Muscle of back (tissue), 11 donors: ENCODE data around the gene ZDHHC17. TPM values are rescaled to one million over a fixed set of nuclear protein-coding genes. Genes with fewer than 3 reads are reported as not detected.

Experiments used
- DNase-seq, 3 donors: peaks; one replicate each; pipeline versions ENCODE4 v3.0.0 to v3.0.0-alpha.2; 2013
- polyA plus RNA-seq, 10 donors: library from polyadenylated mRNA; unstranded; fragments of 120-200 nt; gene quantifications; one replicate each; pipeline ENCODE4 v1.2.1, GENCODE V29; 2013; ENCODE audit not compliant: insufficient read length in 10 of 10

Gene ZDHHC17
- polyA plus RNA-seq, 10 donors: 29.5 to 64.6 (median 43.5) TPM

GRCh38 chr12:76811976-76812375 is 48.1 kb downstream of the ZDHHC17 start:
- no peak for DNase-seq

- no peak for DNase-seq
These were observed 49.4 kb downstream of the ZDHHC17 start for GRCh38 chr12:76813265-76813664.

GRCh38 chr12:76813972-76814371 is 50.1 kb downstream of the ZDHHC17 start:
- DNase-seq: no peak

- peak in 1 of 3 donors; percentile 13 for DNase-seq
These were observed 57.1 kb downstream of the ZDHHC17 start for GRCh38 chr12:76820888-76821482.

DNA sequence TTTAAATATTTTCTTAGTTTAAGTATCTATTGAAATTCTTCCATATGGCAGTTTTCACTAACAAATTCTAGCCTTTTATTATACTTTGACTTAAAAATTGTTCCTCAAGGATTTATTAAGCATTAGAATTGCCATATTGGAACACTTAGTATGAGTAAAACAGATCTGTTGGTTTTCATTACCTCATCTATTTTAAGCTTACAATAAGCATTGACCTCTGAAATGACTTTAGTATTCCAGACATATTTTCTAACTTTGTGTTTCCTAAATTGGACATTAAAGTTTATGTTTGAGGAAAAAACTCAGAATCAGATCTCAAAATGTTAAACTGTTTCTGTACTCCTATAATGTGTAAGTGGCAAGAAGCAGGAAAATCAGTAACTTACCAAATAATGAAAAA is 66.5 kb downstream of the ZDHHC17 start:
- DNase-seq: peak; percentile 9 to 40 (median 18)

- DNase-seq: no peak
These were observed 72.7 kb downstream of the ZDHHC17 start for GRCh38 chr12:76836633-76837032.

DNA sequence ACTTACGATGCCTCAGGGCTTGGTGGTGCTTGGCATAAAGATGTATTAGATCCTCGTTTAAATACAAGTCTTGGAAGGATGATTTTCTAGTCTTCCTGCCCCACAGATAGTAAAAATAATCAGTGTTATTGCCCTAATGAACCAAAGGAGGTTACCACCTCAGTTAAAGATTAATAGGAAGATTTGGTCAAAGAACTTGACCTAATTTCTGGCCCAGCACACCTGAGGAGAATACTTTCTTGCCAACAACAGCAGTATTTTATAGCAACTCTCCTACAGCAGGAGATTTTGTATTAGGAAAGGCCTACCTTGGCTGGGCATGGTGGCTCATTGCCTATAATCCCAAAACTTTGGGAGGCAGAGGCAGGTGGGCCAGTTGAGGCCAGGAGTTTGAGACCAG is 83.3 kb downstream of the ZDHHC17 start:
- DNase-seq: no peak

- DNase-seq: no peak
These were observed 84.2 kb downstream of the ZDHHC17 start for GRCh38 chr12:76848132-76848531.

- no peak for DNase-seq
These were observed 88.2 kb downstream of the ZDHHC17 start for GRCh38 chr12:76852106-76852505.

GRCh38 chr12:76855271-76855670 is 91.4 kb downstream of the ZDHHC17 start:
- no peak for DNase-seq

- no peak for DNase-seq
These were observed 92.2 kb downstream of the ZDHHC17 start for GRCh38 chr12:76856018-76856644.

DNA sequence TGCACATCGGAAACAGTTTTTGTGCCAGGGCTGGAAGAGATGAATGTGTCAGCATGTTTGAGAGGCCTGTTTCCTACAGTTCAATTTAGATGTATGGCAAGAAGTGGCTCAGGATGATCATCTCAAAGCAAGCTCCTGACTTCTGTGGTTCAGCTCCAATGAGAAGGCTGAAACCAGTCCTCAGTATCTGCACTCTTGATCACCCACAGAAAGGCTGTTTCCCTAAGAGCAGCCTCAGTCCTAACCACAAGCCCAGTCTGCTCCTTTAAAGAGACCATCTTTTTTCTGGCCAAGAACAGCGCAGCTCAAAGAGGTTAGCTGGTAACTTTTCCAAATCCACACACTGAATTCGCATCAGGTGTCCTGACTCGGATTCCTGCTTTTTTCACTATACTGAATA is 95.7 kb downstream of the ZDHHC17 start:
- peak in 1 of 3 donors; percentile 28 for DNase-seq

GRCh38 chr12:76860256-76860655 is 96.3 kb downstream of the ZDHHC17 start:
- no peak for DNase-seq

DNA sequence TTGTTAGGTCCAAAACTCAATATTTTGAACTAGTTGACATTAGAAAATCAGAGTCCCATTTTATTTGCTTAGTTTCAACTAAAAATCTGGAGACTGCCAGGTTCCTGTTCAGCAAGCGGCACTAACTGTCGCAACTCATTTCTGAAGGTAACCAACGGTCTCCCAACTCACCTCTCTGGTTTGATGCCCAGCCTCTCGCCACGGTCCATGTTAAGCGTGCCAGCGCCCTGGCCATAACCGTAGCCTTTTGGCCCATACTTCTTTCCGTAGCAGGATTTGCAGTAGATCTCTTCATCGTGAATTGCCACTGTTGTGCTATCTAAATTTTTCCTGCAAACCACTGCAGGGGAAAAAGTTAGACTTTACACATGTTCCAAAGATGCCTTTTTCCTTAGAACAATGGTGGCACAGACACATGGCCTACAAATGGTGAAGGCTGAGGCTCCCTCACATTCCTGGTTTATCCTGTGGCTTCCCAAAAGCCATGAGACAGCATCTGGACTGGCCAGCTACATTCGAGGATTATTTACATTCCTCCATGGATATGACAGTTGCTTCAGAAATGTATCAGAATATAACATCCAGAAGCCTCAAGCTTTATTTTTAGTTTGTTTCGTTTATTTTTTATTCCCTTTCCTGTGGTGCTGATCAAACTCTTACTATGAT is 99.2 kb downstream of the ZDHHC17 start:
- DNase-seq: peak in 2 of 3 donors; percentile 56 to 85

DNA sequence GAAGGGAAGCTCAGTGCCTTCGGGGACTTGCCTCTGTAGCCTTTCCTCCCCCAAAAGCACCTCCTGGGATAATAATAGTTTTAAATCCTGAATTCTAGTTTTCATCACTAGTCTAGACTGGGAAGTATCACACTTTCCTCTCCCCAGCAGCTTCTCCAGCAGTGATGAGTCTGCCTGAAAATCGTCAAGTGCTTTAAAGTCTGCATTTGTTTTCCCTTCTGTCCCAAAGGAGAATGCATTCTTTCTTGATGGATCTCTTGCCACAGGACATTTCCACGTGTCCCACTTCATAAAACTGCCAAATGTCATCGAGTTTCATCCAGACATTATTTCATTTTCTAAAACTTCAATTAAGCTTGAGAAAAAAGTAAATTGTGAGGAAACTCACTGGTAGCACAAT is 99.9 kb downstream of the ZDHHC17 start:
- DNase-seq: peak; percentile 39 to 75 (median 57)

GRCh38 chr12:76864791-76865400 is 101.0 kb downstream of the ZDHHC17 start:
- DNase-seq: no peak

DNA sequence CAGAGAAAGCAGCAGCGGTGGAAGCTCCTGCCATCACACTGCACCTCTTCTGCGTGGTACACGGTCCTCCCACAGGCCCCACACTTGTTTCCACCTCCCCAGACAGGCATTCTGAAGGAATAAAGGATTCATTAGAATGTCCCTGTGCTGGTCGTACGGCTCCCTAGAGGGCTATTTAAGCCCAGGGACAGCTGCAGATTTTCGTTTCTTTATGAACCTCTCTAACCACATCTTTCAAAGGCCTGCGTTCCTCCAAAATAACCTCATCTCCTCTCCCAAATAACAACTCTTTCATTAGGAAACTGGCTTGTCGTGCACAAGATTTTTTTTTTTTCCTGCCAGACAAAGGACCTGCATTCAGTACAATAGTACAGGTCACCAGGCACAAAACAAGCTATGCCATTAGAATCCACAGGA is 102.2 kb downstream of the ZDHHC17 start:
- peak in 1 of 3 donors; percentile 57 for DNase-seq

- peak; percentile 73 to 85 (median 78) for DNase-seq
These were observed 102.8 kb downstream of the ZDHHC17 start for GRCh38 chr12:76866726-76867125.

- no peak for DNase-seq
These were observed 107.2 kb downstream of the ZDHHC17 start for GRCh38 chr12:76871082-76871481.

DNA sequence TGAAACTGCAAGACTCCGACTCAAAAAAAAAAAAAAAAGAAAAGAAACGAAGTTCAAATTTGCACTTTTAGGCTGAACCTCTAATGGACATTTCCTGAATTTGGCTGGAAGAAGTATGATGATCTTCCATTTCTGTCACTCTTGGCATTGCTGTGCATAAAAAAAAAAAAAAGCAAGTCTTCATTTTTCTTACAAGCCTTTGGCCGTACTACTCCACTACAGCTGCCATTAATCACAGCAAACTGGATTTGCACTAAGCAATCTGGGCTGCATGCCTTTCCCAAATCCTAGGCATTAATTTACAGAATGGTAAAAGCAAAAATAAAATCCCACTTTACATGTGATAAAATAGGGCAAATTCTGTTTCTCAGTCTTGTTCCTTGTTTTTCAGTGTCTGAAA is 107.8 kb downstream of the ZDHHC17 start:
- DNase-seq: peak in 2 of 3 donors; percentile 67 to 79

GRCh38 chr12:76872415-76872814 is 108.5 kb downstream of the ZDHHC17 start:
- no peak for DNase-seq

- DNase-seq: no peak
These were observed 110.1 kb downstream of the ZDHHC17 start for GRCh38 chr12:76874027-76874426.
